ENCODE measurements around the gene CISD3. TPM values are rescaled to one million over a fixed set of nuclear protein-coding genes. Genes with fewer than 3 reads are reported as not detected.

CISD3 gene
- total RNA-seq, 1 donor from 2014 or later = 9.0 TPM

DNA sequence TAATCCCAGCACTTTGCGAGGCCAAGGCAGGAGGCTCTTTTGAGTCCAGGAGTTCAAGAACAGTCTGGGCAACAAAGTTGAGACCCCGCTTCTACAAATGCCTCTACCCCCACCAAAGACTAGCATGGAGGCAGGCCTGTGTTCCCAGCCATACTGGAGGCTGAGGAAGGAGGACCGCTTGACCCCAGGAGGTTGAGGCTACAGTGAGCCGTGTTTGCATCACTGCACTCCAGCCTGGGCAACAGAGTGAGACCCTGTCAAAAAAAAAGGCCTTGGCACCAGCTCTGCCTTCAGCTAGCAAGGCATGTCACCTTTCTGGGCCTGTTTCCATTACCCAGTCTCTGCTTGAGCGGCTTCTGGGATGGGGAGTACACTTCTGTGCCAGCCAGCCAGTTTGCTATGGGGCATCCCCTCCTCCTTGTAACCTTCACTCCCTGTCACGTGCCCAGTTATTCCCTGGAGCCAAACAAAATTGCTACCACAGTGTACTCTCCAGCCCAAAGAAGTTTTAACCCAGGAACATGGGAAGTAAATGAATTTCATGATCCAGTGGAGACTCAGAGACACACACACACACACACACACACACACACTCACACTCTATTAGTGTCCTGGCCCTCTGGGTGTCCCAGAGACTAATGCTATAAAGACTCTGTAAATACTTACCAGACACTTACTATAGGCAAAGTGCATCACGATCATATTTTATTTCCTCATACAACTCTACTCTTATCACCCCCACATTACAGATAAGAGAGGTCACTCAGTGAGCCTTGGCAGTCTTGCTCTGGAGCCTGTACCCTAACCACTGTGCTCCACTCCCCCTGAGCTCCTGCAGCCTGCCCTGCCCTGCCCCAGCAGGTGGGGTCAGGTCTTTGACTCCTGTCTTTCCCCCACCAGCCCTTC, 2.5 kb downstream of the CISD3 start:
- Mint-ChIP-seq H3K36me3 (ENCODE audit: low read depth) (peaks cover 6% of the 10 kb centered on the region), H3K9me3 (no peaks in the 10 kb centered on the region), H3K27ac (ENCODE audit: unreplicated experiment) (peak overlapping the region; percentile 57), H3K27me3 (ENCODE audit: low read depth) (peaks cover 12% of the 10 kb centered on the region), H3K4me3 (peak overlapping the region; percentile 93), H3K4me1 (peaks cover 30% of the 10 kb centered on the region)
- TF ChIP-seq, protein P1, sequence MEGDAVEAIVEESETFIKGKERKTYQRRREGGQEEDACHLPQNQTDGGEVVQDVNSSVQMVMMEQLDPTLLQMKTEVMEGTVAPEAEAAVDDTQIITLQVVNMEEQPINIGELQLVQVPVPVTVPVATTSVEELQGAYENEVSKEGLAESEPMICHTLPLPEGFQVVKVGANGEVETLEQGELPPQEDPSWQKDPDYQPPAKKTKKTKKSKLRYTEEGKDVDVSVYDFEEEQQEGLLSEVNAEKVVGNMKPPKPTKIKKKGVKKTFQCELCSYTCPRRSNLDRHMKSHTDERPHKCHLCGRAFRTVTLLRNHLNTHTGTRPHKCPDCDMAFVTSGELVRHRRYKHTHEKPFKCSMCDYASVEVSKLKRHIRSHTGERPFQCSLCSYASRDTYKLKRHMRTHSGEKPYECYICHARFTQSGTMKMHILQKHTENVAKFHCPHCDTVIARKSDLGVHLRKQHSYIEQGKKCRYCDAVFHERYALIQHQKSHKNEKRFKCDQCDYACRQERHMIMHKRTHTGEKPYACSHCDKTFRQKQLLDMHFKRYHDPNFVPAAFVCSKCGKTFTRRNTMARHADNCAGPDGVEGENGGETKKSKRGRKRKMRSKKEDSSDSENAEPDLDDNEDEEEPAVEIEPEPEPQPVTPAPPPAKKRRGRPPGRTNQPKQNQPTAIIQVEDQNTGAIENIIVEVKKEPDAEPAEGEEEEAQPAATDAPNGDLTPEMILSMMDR (conservative IDR thresholded peaks at IDR 0.05) = no peak
- no peak for DNase-seq (ENCODE audit: low read depth, low spot score)

DNA sequence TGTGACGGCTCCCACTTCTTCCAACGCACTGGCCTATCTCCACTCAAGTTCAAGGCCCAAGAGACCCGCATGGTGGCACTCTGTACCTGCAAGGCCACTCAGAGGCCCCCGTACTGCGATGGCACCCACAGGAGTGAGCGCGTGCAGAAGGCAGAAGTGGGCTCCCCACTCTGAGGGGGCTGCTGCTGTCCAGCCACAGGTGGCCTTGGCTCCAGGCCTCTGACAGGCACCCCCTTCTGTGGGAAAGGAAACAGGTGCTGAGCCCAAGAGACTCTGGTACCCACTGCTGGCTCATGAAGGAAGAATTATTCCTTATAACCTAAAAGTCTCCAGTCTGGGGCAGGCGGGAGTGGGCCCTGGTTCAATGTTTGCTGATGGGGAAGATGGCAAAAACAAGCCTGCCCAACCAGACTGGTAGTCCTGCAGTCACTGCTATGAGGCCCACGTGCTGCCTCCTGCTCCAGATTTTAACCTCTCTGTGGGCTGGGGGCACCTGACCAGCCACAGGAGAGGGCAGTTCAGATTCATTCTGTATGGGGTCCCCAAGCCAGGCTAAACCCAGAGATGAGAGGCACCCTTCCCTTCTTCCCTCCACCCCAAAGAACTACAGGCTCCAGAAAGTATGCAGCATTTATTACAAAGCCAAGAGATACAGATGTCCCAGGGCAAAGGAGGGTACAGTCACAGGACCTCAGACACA, 3.3 kb downstream of the CISD3 start:
- Mint-ChIP-seq H3K27ac (ENCODE audit: unreplicated experiment) (no peak overlapping the region), H3K9me3 (no peaks in the 10 kb centered on the region), H3K36me3 (ENCODE audit: low read depth) (peaks cover 6% of the 10 kb centered on the region), H3K4me3 (peak overlapping the region; percentile 70), H3K27me3 (ENCODE audit: low read depth) (peaks cover 12% of the 10 kb centered on the region), H3K4me1 (peaks cover 30% of the 10 kb centered on the region)
- no peak for DNase-seq (ENCODE audit: low read depth, low spot score)
- TF ChIP-seq, protein P1 (conservative IDR thresholded peaks at IDR 0.05) = no peak

DNA sequence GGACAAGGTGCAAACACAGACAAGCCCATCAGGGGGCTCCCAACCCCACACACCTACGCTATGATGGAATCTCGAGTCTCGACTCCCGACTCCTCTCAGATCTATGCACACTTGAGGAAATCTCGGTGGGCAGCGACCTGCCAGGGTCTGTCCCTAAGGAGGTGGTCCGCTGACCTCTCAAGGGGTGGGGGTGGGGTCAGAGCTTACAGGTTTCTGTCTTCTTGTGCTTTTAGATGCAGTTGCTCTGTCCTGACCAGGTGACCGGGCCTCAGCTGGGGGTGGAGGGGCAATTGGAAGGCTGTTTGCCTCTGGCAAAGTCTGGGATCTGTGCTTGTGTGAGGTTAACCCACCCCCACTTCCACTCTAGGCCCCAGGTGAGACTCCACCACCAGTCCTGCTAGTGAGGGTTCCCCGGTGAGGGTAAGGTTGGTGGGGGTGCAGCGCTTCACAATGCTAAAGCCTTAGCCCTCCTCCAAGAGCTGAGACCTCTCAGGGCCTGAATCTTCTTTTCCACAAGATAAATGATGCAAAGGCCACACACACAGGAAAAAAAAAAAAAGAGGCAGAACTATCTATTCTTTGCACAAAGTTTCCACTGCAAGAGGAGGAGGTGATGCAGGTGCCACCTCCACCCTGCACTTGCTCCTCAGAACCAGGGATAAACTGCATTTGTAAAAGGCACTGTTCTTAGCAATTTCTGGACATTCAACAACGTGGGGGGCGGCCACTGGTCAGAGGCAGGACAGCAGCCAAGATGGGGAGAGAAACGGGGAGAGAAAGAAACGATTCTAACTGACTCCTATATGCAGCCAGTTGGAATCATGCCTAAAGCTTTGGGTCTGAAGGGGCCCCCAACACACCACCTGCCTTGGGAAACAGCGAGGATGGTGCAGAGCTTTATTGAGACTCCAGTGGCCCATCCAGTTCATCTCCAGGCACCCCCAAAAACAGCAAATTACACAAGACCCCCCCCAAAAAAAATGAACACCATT, 4.1 kb downstream of the CISD3 start:
- Mint-ChIP-seq H3K9me3 (no peaks in the 10 kb centered on the region), H3K27ac (ENCODE audit: unreplicated experiment) (no peak overlapping the region), H3K4me1 (peaks cover 28% of the 10 kb centered on the region), H3K4me3 (peak overlapping the region; percentile 49), H3K27me3 (ENCODE audit: low read depth) (peaks cover 12% of the 10 kb centered on the region), H3K36me3 (ENCODE audit: low read depth) (peaks cover 6% of the 10 kb centered on the region)
- DNase-seq (ENCODE audit: low read depth, low spot score) = no peak
- TF ChIP-seq, protein P1 (conservative IDR thresholded peaks at IDR 0.05) = peak; percentile 30

DNA sequence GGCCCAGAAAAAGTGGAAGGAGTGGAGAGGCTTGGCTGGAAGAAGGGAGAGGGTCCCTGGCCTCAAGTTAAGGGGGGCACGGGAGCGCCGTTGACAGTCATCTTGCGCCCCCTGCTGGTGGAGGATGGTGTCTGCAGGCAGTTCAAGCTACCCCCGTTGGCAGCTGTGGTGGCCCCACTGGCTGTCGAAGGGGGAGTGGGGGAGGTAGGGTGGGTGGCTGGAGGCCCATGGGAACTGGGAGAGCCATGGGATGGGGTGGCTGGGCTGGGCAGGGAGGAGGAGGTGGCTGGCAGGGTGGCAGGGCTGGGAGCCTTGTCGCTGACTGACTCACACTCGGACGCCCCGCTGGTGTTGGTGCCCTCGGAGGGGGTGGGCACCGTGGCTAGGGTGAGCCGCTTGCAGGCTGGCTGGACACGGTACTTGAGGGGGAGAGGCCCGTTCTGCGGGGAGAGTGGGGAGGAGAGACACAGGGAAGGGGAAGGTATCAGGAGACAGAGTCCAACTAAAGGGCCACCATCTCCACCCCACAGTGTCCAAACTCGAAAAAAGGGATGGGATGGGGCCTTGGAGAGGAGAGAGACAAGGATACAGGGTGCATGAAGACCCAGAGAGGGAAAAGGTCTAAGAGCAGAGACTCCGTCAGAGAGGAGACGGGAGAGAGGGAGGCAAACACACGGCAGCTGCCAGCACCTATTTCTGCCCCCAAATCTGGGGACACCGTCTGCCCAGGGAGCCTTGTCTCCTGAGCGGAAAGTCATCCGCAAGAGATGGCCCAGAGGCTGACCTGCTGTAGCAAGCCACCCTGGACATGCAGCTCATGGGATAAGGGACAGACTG, 5.2 kb downstream of the CISD3 start:
- peak; percentile 85 for DNase-seq (ENCODE audit: low read depth, low spot score)
- Mint-ChIP-seq H3K27me3 (ENCODE audit: low read depth) (peaks cover 10% of the 10 kb centered on the region), H3K4me3 (peak overlapping the region; percentile 49), H3K36me3 (ENCODE audit: low read depth) (peaks cover 6% of the 10 kb centered on the region), H3K4me1 (peaks cover 23% of the 10 kb centered on the region), H3K27ac (ENCODE audit: unreplicated experiment) (no peak overlapping the region), H3K9me3 (no peaks in the 10 kb centered on the region)
- TF ChIP-seq, protein P1 (conservative IDR thresholded peaks at IDR 0.05) = peak; percentile 88
